D341Med (cell line): ENCODE measurements around the gene KLF3.
A peak's percentile ranks its signal among the peaks of the same experiment; 100 is the strongest.

Experiments used
- DNase-seq: peaks from one replicate; pipeline ENCODE4 v3.0.0; 2012; ENCODE audit warnings: low spot score

KLF3 gene

GRCh38 chr4:38698176-38698575 lies 34.2 kb downstream of the KLF3 start:
- DNase-seq: no peak

- no peak for DNase-seq
Measured at GRCh38 chr4:38699112-38699511, 35.1 kb downstream of the KLF3 start.

- DNase-seq: no peak
Measured at GRCh38 chr4:38703635-38704034, 39.6 kb downstream of the KLF3 start.

GRCh38 chr4:38704622-38705154 lies 40.7 kb downstream of the KLF3 start:
- DNase-seq: no peak

GRCh38 chr4:38706301-38706700 lies 42.3 kb downstream of the KLF3 start:
- DNase-seq: no peak

GRCh38 chr4:38710053-38710452 lies 46.1 kb downstream of the KLF3 start:
- no peak for DNase-seq

GRCh38 chr4:38711066-38711465 lies 47.1 kb downstream of the KLF3 start:
- no peak for DNase-seq

GRCh38 chr4:38715050-38715449 lies 51.1 kb downstream of the KLF3 start:
- DNase-seq: no peak

- no peak for DNase-seq
Measured at GRCh38 chr4:38716256-38716655, 52.3 kb downstream of the KLF3 start.

GRCh38 chr4:38717604-38718003 lies 53.6 kb downstream of the KLF3 start:
- DNase-seq: no peak

- no peak for DNase-seq
Measured at GRCh38 chr4:38723114-38723513, 59.1 kb downstream of the KLF3 start.

GRCh38 chr4:38723726-38724474 lies 59.9 kb downstream of the KLF3 start:
- no peak for DNase-seq

- no peak for DNase-seq
Measured at GRCh38 chr4:38724475-38724808, 60.4 kb downstream of the KLF3 start.

- DNase-seq: no peak
Measured at GRCh38 chr4:38728631-38729141, 64.7 kb downstream of the KLF3 start.

- no peak for DNase-seq
Measured at GRCh38 chr4:38730493-38730829, 66.5 kb downstream of the KLF3 start.

GRCh38 chr4:38730830-38731646 lies 67.0 kb downstream of the KLF3 start:
- DNase-seq: peak; percentile 85

- DNase-seq: no peak
Measured at GRCh38 chr4:38733663-38734062, 69.7 kb downstream of the KLF3 start.

- DNase-seq: no peak
Measured at GRCh38 chr4:38734446-38734845, 70.4 kb downstream of the KLF3 start.

- DNase-seq: no peak
Measured at GRCh38 chr4:38734911-38735310, 70.9 kb downstream of the KLF3 start.

GRCh38 chr4:38735870-38736269 lies 71.9 kb downstream of the KLF3 start:
- DNase-seq: no peak

GRCh38 chr4:38738940-38739803 lies 75.2 kb downstream of the KLF3 start:
- no peak for DNase-seq

- DNase-seq: no peak
Measured at GRCh38 chr4:38740303-38740702, 76.3 kb downstream of the KLF3 start.
